ENCODE data around the gene ETS2. TPM values are rescaled to one million over a fixed set of nuclear protein-coding genes. Genes with fewer than 3 reads are reported as not detected.
A peak's percentile ranks its signal among the peaks of the same experiment; 100 is the strongest.

The ETS2 gene
- total and polyA plus RNA-seq, 2 donors (not counting 1 experiment from before 2014, with no cell fraction given) = 1.9 to 5.6 TPM

GRCh38 chr21:38809198-38809878 lies 3.6 kb downstream of the ETS2 start:
- CTCF ChIA-PET = interaction anchor here (1.2 kb wide), 1 partner anchor 75 kb away, joined by 3 read pairs; no protein-coding TSS in a partner anchor
- no peak overlapping the region for H3K27ac Mint-ChIP-seq
- no peaks in the 10 kb centered on the region for H4K20me1 ChIP-seq (ENCODE audit: control insufficient read depth, insufficient read depth, low read length, poor library complexity, severe bottlenecking)

More at GRCh38 chr21:38809198-38809878, 3.6 kb downstream of the ETS2 start:
- no peaks in the 10 kb centered on the region for H3K36me3 ChIP-seq (replicated peaks in 1 of 2; ENCODE audit: control extremely low read depth in 1 of 2, control insufficient read depth in 1 of 2, extremely low read depth in 1 of 2, insufficient read depth in 2 of 2, low read length in 1 of 2)
- Mint-ChIP-seq H3K27me3 (peaks cover 11% of the 10 kb centered on the region), H3K4me3 (no peak overlapping the region), H3K4me1 (peaks cover 24% of the 10 kb centered on the region), H3K9me3 (ENCODE audit: insufficient read depth) (no peaks in the 10 kb centered on the region)
- no peak overlapping the region for H3K4me2 ChIP-seq (replicated peaks; ENCODE audit: low read depth, low read length, poor library complexity, severe bottlenecking)
- ATAC-seq (ENCODE audit: low read depth) = no peak
- no peak overlapping the region for H3K9ac ChIP-seq (ENCODE audit: low read length)
- no peak overlapping the region for H3K27ac ChIP-seq (ENCODE audit: low read length in 2 of 2)
- intact Hi-C loops (cut with micrococcal nuclease) = no loop called here
- no peaks in the 10 kb centered on the region for H3K9me3 ChIP-seq (ENCODE audit: control extremely low read depth in 1 of 3, control insufficient read depth in 2 of 3, insufficient read depth in 1 of 3, low read length in 2 of 3)
- no peaks in the 10 kb centered on the region for H3K79me2 ChIP-seq (ENCODE audit: control insufficient read depth, insufficient read depth, low read length)
- no peak overlapping the region for H2AFZ ChIP-seq (ENCODE audit: insufficient read depth, low read depth, low read length, poor library complexity, severe bottlenecking)
- POLR2A ChIA-PET = no interaction called here
- no peak overlapping the region for H3K4me3 ChIP-seq (ENCODE audit: control extremely low read depth in 1 of 5, extremely low read depth in 1 of 5, insufficient read depth in 1 of 5, low read depth in 2 of 5, low read length in 4 of 5)
- DNase-seq = peak; percentile 20
- no peak for TF ChIP-seq EZH2 (IDR thresholded peaks at IDR 0.05; ENCODE audit: borderline replicate concordance, insufficient read depth, low read depth, low read length, poor library complexity, severe bottlenecking)
- TF ChIP-seq, protein P1, sequence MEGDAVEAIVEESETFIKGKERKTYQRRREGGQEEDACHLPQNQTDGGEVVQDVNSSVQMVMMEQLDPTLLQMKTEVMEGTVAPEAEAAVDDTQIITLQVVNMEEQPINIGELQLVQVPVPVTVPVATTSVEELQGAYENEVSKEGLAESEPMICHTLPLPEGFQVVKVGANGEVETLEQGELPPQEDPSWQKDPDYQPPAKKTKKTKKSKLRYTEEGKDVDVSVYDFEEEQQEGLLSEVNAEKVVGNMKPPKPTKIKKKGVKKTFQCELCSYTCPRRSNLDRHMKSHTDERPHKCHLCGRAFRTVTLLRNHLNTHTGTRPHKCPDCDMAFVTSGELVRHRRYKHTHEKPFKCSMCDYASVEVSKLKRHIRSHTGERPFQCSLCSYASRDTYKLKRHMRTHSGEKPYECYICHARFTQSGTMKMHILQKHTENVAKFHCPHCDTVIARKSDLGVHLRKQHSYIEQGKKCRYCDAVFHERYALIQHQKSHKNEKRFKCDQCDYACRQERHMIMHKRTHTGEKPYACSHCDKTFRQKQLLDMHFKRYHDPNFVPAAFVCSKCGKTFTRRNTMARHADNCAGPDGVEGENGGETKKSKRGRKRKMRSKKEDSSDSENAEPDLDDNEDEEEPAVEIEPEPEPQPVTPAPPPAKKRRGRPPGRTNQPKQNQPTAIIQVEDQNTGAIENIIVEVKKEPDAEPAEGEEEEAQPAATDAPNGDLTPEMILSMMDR (IDR thresholded peaks at IDR 0.05) = no peak
- WGBS (ENCODE audit: insufficient coverage) = 50% methylated on average over 2 of the region's 2 CpGs
- H3K27me3 ChIP-seq (replicated peaks in 1 of 4; ENCODE audit: control extremely low read depth in 1 of 4, control insufficient read depth in 3 of 4, insufficient read depth in 4 of 4, low read length in 3 of 4) = peaks cover 0 to 15% (median 7%) of the 10 kb centered on the region in 4 experiments
- H3K4me1 ChIP-seq (ENCODE audit: control insufficient read depth in 2 of 2, insufficient read depth in 2 of 2, low read length in 2 of 2) = peaks cover 15 to 23% of the 10 kb centered on the region in 2 donors
